ENCODE measurements around the gene C1orf21.

Gene C1orf21

GRCh38 chr1:184630679-184631060 lies 243.8 kb downstream of the C1orf21 start:
- no peak for DNase-seq (ENCODE audit: low read depth)

GRCh38 chr1:184632415-184633175 lies 245.8 kb downstream of the C1orf21 start:
- no peak for DNase-seq (ENCODE audit: low read depth)

DNA sequence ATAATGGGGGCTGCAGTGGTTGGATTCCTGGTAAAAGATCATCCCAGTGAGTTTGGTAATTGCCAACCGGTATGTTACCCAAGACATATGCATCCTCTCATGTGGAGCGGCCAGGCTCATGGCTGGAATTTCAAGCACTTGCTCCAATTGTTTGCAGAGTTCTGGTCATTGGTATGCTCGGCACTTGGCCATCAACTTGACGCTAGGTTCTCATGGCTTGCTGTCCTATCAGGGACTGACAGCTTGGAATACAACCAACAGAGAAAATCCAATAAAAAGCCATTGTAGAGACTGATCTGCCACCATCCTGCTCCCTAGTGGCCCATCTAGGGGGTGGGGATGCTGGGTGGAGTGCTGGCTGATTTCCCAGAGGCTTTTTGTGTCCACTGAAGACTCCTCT lies 247.0 kb downstream of the C1orf21 start:
- DNase-seq (ENCODE audit: low read depth) = no peak

GRCh38 chr1:184634296-184634695 lies 247.5 kb downstream of the C1orf21 start:
- DNase-seq (ENCODE audit: low read depth) = no peak

GRCh38 chr1:184635347-184635979 lies 248.6 kb downstream of the C1orf21 start:
- DNase-seq (ENCODE audit: low read depth) = no peak

DNA sequence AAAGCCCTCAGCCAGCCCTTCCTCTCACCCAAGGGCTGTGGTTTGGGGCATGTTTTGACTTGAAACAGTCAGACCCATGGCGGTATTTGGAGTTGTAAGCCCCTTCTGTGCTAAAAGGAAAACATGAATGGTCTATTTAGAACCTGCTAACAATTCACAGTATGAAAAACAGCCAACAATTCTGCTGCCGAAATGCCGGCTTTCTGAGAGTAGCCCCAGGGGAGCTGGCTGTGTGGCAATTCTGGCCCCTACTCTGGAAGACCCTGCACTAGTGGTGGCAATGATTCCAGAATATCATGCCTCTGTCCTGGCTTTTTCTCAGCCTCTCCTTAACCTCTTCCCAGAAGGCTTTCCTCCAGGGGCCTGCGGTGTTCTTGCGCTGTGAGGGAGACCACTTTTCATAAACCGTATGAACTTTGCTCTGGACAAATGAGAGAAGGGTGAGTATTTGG lies 249.2 kb downstream of the C1orf21 start:
- no peak for DNase-seq (ENCODE audit: low read depth)

GRCh38 chr1:184637664-184638240 lies 250.9 kb downstream of the C1orf21 start:
- DNase-seq (ENCODE audit: low read depth) = no peak

GRCh38 chr1:184639205-184639604 lies 252.4 kb downstream of the C1orf21 start:
- no peak for DNase-seq (ENCODE audit: low read depth)

DNA sequence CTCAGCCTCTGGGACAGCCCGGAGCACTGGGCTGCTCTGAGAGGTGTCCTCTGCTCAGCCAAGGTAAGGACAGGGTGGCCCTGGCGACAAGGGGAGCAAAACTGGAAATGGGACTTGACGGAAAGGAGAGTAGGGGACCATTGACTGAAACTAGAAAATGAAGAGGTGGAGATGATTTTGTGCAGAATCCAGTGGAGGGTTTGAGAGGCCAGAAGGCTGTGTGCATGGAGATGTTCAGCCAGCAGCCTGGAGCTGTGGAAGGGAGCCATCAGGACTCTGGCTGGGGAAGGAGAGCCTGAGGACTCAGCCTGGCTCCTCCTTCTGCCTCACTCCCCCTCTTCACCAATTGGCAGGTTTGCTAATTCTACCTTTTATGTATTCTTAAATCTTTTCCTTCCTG lies 253.7 kb downstream of the C1orf21 start:
- no peak for DNase-seq (ENCODE audit: low read depth)

DNA sequence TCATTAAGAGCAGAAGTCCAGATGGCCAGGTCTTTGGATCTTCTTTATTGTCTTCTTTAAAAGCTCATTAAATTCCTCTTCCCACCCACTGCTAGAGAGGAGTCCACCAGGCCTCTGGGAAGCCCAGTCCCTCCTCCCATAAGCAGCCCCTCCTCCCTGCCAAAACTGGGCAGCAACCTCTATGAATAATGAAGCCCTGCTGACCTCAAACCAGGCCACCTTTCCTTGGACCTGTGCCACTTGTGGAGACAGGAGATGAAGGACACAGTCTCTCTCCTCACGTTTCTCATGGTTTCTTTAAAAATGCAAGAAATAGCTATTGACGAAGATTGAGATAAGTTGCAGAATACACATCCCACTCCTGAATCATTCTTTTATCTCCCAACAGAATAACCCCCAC lies 255.1 kb downstream of the C1orf21 start:
- no peak for DNase-seq (ENCODE audit: low read depth)

- no peak for DNase-seq (ENCODE audit: low read depth)
These were observed 256.8 kb downstream of the C1orf21 start for GRCh38 chr1:184643661-184644060.

DNA sequence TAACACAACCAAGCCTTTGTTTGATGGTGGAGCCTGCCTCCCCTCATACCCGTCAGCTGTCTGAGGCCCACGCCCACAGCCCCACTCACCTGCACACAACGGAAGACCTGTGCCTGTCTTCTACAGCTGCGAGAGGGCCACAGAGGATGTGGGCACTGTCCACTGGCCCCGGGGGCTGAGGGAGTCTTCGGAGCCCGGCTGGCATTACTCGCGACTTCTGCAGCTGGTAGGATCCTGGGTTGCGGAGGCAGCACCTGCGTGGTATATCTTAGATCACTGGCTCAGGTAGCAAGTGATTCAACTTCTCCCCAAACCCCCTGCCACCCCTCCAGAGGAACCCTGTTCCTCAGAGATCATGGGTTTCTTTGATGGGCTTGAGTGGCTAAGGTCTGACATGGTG lies 257.9 kb downstream of the C1orf21 start:
- no peak for DNase-seq (ENCODE audit: low read depth)

DNA sequence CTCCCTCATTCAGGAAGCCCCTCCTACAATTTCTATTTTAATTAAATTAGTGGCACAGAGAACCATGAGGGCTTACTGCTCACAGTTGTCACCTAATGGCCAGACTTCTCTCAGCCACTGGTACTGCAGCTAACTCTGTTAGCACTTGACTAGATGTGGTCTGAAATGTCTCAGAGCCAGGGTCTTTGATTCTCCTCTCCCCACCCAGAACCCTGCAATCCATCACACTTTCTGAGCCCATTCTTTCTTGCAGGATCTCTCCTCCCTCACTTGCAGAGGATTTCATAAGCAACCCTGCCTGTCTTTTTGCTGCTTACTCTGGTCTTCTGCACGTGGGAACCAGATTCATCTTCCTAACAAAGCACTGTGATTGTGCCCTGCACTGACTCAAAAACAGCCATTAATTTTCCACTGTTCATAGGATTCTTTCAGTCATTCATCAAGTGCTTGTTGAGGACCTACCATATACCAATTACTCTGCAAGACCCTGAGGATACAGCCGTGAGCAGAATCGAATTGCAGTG lies 259.4 kb downstream of the C1orf21 start:
- DNase-seq (ENCODE audit: low read depth) = no peak

DNA sequence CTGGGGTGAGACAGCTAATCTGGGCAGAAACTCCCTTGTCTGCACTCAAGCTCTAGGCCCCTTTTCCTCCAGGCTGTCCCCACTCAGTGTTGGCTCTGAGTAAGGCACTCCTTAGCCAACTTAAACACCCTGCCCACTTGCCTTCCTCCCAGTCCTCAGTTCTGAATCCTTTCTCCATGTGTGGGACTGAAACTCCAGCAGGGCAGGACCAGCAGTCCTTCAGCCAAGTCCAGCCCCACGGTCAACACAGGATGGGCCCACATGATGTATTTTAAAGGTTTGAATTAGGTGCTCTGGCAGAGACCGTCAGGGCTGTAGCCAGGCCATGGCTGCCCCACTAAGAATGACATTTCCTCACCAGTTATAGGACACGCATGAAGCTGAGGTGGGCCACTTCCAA lies 260.0 kb downstream of the C1orf21 start:
- no peak for DNase-seq (ENCODE audit: low read depth)

DNA sequence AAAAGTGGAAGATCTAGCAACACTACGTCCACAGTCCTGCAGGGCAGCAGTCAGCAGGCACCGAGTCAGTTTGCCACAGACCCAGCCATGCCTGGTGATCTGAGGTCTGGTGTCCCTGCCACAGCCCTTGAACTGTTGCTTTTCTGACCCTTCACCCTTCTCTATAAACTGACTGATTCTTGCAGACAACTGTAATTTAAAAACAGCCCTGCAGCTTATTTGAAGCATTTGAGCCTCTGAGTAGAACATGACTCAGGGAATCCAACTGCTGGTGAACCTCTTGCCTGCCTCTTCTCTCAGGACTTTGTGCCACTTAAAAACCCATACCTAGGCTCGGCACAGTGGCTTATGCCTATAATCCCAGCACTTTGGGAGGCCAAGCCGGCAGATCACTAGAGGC lies 260.6 kb downstream of the C1orf21 start:
- no peak for DNase-seq (ENCODE audit: low read depth)

DNA sequence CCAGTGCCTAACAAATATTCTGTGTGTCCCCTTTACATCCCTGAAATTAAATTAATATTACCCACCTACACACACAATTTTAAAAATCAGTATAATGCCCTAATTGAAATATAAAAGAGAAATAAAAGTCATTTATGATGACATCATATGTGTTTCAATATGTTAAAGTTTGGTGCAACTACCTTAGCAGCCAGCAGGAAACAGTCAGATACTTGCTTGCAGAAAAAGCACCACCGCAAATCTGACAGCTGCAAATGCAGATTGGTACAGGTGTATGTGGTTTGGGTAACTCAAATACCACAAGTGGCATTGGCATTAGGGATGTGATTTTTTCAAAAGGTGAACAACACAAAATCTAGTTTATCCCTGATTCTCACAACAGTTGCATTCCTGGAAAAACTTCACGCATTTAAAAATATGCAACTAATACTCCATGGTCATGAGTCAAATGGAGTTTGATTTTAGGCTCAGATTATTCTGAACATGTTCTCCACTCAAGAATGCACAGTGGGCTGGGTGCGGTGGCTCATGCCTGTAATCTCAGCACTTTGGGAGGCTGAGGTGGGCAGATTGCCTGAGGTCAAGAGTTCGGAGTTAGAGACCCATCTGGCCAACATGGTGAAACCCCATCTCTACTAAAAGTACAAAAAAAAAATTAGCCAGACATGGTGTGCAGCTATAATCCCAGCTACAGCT lies 261.5 kb downstream of the C1orf21 start:
- no peak for DNase-seq (ENCODE audit: low read depth)

DNA sequence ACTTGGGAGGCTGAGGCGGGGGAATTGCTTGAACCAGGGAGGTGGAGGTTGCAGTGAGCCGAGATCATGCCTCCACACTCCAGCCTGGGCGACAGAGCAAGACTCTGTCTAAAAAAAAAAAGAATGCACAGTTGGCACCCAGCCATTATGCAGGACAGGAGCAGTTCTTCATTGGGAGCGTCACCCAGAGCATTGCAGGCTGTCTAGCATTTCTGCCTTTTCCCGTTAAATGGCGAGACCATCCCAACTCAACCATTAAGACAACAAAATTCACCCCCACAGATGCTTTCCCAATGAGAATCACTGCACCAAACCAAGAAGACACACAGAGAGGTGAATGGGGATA lies 262.0 kb downstream of the C1orf21 start:
- DNase-seq (ENCODE audit: low read depth) = no peak

GRCh38 chr1:184649451-184649888 lies 262.6 kb downstream of the C1orf21 start:
- DNase-seq (ENCODE audit: low read depth) = no peak

DNA sequence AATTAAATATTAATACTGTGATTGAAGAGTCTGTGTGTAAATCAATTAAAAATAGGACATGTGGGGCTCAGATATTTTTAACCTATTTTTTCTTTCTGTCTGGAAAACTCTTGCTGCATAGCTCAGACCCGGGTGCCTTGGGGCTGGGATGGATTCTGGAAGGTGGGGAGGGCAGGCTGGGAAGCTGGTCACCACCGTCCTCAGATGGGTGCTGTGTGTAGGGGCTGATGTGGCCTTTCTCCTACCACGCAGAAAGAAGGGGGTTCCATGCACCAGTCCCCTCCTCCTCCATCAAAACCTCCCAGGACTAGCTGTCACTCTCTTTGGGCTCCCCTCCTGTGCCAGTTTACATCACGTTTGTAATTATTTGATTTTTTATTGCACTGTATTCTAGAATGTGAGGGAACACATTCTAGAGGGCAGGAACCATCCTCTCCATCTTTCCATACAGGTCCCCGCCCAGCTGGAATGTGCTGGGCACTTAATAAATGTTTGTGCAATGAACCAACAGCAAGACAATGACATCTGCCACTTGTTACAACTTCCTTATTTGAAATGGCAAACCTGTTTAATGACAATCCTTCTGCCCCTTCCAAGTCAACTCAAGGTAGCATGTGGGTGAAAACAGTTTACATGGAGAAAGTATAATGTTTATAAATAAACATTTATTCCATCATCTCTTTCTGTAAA lies 263.5 kb downstream of the C1orf21 start:
- DNase-seq (ENCODE audit: low read depth) = no peak

DNA sequence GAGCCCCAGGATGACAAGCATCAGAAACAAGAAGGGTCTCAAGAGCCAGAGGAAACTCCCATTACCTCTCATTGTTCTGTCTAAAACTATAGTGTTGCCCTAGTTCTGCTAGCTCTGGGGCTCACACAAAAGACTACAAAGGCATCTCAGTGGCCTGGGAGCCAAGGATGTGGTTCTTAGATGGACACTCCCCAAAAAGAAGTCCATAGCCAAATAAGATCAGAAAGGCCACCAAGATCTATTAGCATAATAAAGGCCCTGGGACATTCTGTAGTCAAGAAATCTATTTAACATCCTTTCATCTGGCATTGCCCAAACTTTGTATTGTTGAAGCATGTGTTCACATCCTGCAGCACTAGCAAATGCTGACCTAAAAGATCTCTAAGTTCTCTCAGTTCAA lies 268.4 kb downstream of the C1orf21 start:
- DNase-seq (ENCODE audit: low read depth) = no peak

GRCh38 chr1:184656221-184656620 lies 269.4 kb downstream of the C1orf21 start:
- no peak for DNase-seq (ENCODE audit: low read depth)

DNA sequence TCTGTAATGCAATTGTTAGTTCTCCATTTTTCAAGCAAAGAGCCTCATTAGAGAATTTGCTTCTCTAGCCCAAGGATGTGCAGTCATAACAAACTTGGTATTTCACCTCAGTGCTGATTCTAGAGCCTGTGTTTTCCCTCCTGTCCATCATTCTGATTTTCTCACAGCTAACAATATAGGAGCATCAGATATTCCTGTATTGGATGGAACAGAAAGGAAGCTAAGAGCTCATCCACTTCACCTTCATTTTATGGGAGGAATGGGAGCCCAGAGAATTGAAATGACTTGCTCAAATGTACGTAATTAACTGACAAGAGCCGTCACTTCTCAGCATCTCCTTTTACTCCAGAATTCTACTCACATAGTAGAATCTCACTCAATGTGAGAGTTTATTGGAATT lies 271.2 kb downstream of the C1orf21 start:
- no peak for DNase-seq (ENCODE audit: low read depth)
